ENCODE measurements around the gene TSPAN10.

Gene TSPAN10

DNA sequence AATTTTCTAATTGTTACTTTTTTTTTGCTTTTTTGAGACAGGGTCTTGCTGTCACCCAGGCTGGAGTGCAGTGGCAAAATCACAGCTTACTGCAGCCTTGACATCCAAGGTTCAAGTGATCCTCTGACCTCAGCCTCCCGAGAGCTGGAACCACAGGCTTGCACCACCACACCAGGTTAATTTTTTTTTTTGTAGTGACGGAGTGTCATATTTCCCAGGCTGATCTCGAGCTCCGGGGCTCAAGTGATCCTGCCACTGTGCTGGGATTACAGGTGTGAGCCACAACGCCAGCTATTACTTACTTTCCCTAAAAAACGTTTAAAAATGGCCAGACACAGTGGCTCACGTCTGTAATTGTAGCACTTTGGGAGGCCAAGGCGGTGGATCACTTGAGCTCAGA, 6.7 kb upstream of the TSPAN10 start:
- no peak for FAIRE-seq
- no peak for DNase-seq (ENCODE audit: insufficient read length, low spot score)

DNA sequence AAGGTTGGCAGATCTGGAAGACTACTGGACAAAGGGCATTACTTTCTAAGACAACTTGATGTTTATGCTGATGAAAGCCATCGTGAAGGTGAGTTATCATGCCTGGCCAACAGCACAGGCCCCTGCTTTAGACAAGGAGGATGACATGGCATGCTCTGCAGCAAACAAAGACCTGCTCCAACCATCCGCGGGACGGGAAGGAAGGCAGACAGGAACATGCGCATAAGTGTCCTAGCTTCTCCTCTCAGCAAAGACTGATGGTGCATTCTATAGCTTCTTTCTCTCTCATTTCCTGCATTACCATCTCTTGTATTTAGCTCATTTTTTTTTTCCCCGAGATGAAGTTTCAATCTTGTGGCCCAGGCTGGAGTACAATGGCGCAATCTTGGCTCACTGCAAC, 5.5 kb upstream of the TSPAN10 start:
- FAIRE-seq = no peak

DNA sequence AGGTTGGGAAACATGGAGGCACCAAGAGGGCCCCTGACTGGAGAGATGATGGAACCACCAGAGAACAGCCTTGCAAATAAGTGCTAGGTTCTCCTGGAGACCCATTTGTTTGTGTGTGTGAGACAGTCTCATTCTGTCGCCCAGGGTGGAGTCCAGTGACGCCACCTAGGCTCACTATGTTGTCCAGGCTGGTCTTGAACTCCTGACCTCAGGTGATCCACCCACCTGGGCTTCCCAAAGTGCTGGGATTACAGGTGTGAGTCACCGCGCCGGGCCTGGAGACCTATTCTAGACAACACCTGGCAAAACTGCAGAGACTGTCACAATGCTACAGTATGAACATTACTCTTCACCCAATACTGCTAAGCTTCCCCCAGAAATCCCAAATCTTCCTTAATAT, 1.6 kb upstream of the TSPAN10 start:
- DNase-seq (ENCODE audit: insufficient read length, low spot score) (no peak), FAIRE-seq (no peak)

More for the DNA sequence above, 5.5 kb upstream of the TSPAN10 start:
- no peak for DNase-seq (ENCODE audit: insufficient read length, low spot score)

DNA sequence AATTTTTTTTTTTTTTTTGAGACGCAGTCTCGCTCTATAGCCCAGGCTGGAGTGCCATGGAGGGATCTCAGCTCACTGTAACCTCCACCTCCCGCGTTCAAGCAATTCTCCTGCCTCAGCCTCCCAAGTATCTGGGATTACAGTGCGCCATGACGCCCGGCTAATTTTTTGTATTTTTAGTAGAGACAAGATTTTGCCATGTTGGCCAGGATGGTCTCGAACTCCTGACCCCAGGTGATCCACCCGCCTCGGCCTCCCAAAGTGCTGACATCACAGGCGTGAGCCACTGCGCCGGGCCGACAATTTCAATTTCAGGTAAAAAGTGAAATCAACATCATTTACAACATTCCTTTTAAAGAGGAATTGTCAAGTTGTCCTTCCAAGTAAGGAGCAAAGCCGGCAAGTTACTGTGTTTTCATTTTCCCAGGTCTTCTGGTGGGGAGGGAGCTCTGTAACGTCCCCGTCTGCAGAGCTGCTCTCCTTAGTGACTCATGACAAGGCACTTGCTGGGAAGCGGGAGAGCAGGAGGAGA, 957 bp upstream of the TSPAN10 start:
- no peak for DNase-seq (ENCODE audit: insufficient read length, low spot score)
- peak; percentile 67 for FAIRE-seq

DNA sequence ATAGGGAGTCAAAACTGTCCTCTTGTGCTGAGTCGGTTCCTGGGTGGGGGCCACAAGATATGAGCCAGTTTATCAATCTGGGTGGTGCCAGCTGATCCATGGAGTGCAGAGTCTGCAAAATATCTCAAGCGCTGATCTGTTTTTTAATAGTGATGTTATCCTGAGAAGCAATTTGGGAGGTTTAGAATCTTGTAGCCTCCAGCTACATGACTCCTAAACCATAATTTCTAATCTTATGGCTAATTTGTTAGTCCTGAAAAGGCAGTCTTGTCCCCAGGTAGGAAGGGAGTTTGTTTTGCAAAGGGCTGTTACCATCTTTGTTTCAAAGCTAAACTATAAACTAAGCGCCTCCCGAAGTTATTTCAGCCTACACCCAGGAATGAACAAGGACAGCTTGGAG, 1.7 kb downstream of the TSPAN10 start:
- no peak for FAIRE-seq
- no peak for DNase-seq (ENCODE audit: insufficient read length, low spot score)

DNA sequence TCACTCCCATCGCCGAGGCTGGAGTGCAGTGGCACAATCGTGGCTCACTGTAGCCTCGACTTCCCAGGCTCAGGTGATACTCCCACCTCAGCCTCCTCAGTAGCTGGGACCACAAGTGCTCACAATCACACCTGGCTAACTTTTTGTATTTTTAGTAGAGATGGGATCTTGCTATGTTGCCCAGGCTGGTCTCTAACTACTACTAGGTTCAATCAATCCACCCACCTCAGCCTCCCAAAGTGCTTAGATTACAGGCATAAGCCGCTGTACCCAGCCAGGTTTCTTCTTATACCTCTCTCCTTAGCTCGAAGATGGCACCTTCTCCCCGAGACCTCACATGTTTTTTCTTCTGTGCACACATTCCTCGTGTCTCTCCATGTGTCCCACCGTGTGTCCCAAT, 3.0 kb downstream of the TSPAN10 start:
- FAIRE-seq (no peak), DNase-seq (ENCODE audit: insufficient read length, low spot score) (no peak)

DNA sequence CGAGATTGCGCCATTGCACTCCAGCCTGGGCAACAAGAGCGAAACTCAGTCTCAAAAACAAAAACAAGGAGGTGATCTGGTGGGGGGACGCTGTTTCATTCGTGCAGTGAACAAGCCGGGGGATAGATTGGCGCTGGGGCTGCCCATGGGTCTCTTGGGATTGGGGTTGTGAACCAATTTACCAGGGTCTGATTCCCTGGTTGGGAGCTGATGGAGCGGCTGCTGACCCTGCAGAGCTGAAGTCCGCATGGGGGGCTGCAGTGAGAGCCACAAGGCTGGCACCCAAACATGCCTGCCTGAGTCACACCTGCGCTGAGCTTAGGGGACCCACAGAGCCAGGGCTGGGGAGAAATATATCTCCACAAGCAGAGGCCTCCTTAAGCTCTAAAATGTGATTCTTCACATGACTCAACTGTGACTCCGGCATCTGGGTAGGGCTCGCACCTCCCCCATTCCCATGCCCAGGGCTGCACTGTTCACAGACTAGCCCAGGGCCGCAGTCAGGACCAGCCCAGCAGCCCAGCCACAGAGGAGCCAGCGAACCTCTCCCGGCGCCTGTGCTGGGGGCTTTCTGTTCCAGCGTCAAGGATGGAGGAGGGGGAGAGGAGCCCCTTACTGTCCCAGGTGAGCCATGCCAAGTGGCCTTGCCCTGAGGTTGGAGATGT, 5.0 kb downstream of the TSPAN10 start:
- DNase-seq (ENCODE audit: insufficient read length, low spot score) = no peak
- no peak for FAIRE-seq

DNA sequence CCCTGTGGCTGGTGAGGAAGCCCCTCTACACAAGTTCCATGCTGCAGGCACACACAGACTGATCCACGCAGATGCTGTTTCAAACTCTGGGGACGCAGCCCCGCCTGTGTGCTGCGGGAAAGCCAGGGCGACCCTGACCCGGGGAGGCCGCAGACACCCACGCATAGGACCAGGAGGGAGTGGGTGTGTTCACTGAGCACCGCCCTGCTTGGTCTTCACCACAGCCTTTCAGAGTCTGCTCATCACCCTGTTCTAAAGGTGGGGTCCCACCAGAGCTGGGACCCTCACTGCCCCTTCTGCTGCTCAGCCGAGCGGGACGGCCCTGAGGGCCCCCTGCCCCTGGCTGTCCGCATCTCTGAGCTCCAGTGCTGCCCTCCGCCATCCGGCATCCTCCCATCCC, 7.5 kb downstream of the TSPAN10 start:
- DNase-seq (ENCODE audit: insufficient read length, low spot score) (no peak), FAIRE-seq (no peak)

DNA sequence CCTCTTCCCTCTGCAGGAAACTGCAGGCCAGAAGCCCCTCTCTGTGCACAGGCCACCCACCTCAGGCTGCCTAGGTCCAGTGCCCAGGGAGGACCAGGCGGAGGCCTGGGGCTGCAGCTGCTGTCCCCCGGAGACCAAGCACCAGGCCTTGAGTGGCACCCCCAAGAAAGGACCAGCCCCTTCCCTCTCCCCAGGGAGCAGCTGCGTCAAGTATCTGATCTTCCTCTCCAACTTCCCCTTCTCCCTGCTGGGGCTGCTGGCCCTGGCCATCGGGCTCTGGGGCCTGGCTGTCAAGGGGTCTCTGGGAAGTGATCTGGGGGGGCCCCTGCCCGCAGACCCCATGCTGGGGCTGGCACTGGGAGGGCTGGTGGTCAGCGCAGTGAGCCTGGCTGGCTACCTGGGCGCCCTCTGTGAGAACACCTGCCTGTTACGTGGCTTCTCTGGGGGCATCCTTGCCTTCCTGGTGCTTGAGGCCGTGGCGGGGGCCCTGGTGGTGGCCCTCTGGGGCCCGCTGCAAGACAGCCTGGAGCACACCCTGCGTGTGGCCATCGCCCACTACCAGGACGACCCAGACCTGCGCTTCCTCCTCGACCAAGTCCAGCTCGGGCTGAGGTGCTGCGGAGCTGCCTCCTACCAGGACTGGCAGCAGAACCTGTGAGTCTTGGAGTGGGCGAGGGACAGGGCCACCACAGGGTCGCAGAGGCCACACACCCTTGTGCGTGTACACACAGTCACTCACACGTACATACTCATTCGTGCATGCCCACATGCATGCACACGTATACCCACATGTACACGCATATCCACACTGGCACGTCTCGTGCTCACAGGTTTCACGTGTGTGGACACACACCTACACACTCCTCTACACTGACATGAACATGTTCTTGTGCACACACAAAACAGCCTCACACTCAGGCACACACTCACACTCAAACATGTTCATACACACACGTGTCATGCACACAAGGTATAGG, 8.3 kb downstream of the TSPAN10 start:
- DNase-seq (ENCODE audit: insufficient read length, low spot score) (no peak), FAIRE-seq (no peak)

DNA sequence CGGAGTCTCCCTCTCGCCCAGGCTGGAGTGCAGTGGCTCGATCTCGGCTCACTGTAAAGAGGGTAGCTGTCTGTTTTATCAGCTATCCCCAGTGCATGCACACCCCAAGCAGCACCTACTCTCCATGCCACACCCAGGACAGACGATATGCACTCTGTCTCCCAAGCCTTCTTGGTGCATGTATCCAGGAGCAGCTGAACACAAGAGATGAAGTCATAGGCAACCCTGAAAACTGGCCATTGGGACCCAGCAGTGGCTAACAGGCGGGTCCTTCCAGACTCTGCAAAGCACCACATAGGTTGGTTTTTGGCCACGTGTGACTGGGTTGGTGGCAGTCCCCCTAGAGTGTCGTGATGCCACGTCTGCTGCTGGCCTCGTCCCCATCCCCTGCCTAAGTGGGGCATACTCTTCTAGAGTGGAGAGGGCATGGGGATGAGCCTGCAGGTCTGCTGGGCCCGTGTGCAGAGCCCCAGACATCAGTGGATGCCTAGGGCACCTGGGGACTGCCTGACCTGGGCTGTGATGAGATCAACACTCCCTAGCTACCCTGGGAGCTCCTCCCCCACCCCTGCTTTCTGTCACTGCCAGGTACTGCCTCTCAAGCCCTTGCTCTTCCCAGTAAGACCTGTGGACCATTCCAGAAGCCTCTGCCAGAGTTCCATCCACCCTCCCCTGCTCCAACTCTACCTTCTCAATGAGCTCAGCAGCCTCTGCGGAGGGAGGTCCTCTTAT, 10.0 kb downstream of the TSPAN10 start:
- FAIRE-seq = no peak

DNA sequence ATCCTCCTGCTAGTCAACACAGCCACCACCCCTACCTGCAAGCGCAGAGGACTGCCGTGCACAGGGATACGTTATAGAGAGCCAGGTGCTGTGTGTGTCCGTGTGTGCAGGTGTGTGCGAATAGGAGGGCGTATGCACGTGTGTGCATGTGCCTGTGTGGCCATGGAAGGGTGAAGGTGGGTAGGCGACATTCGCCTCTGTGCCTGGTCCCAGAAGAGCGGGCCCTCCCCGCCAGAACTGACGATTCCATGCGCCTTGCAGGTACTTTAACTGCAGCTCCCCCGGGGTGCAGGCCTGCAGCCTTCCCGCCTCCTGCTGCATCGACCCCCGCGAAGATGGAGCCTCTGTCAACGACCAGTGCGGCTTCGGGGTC, 10.6 kb downstream of the TSPAN10 start:
- no peak for DNase-seq (ENCODE audit: insufficient read length, low spot score)

More for the DNA sequence above, 10.0 kb downstream of the TSPAN10 start:
- DNase-seq (ENCODE audit: insufficient read length, low spot score) = no peak

DNA sequence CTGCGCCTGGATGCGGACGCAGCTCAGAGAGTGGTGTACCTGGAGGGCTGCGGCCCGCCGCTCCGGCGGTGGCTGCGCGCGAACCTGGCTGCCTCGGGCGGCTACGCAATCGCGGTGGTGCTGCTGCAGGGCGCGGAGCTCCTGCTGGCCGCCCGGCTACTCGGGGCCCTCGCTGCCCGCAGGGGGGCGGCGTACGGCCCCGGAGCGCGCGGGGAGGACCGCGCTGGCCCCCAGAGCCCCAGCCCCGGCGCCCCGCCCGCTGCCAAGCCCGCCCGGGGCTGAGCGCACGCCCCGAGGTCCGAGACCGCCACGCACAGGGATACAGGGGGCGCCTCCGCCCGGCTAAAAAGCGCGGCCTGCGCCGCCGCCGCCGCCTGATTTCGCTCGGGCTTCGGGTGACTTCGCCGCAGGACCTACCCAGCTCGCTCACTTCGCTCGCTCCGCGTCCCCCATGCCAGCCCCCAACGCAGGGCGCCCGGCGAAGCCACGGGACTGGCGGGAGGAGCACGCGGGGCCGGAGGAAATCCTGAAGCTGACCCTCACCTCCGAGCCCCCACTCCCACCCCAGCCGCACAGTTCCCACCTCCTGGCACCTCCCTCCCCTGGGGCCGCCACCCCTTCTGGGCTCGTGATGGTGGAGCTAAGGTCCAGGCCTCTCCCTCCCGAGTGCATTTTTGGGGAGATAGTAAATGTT, 11.2 kb downstream of the TSPAN10 start:
- DNase-seq (ENCODE audit: insufficient read length, low spot score) (no peak), FAIRE-seq (no peak)

More for the DNA sequence above, 10.6 kb downstream of the TSPAN10 start:
- no peak for FAIRE-seq

DNA sequence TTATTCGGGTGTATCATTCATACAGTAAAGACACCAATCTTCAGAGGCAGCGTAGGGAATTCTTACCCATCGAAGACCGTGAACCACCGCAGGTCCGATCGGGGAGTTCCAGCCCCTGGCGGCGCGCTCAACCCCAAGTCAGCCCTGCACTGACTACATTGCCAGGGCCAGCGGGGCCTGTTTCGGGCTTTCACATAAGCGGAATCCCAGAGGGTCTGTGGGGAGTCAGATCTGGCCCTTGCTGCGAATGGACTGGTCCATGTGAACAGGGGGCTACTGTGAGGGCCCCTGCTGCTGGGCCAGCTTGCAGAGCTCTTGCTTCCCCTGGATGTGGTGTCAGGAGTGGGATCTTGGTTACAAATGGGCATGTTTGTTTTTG, 11.7 kb downstream of the TSPAN10 start:
- DNase-seq (ENCODE audit: insufficient read length, low spot score) (no peak), FAIRE-seq (no peak)

DNA sequence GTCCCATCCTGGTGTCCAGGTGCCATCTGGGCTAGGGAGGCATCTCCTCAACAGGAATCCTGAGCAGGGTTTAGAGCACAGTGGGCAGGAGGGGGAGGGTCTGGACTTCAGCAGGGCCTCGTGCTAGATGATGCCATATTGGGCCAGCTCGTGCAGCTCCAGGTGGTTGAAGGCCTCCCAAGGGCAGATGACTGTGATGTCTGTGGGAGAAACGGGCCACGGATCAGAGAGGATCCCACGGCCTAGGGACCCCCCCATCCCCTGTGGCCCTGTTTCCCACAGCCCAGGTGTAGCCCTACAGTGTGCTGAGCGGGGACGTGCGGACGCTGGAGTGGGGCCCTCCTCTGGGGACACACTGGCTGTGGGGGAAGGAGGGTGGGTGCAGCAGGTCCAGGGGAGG, 14.0 kb downstream of the TSPAN10 start:
- DNase-seq (ENCODE audit: insufficient read length, low spot score) = no peak
- no peak for FAIRE-seq

DNA sequence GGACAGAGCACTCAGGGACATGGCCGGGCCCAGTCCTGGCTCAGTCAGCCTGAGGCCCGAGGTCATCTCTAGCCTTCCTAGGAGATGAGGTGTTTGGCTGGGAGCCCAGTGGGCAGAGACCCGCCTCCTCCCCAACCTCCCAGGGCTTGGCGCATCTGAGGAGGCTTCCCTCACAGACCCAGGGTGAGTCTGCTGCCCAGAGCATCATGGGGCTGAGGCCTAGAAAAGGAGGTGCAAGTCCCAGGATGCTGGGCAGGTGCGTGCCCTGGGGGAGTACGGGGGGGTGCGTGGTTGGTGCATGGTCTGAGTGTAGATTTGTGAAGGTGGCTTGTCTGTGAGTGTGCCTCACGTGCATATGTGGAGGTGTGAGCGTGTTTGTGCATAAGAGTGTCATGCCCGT, 14.7 kb downstream of the TSPAN10 start:
- DNase-seq (ENCODE audit: insufficient read length, low spot score) = no peak
- no peak for FAIRE-seq

DNA sequence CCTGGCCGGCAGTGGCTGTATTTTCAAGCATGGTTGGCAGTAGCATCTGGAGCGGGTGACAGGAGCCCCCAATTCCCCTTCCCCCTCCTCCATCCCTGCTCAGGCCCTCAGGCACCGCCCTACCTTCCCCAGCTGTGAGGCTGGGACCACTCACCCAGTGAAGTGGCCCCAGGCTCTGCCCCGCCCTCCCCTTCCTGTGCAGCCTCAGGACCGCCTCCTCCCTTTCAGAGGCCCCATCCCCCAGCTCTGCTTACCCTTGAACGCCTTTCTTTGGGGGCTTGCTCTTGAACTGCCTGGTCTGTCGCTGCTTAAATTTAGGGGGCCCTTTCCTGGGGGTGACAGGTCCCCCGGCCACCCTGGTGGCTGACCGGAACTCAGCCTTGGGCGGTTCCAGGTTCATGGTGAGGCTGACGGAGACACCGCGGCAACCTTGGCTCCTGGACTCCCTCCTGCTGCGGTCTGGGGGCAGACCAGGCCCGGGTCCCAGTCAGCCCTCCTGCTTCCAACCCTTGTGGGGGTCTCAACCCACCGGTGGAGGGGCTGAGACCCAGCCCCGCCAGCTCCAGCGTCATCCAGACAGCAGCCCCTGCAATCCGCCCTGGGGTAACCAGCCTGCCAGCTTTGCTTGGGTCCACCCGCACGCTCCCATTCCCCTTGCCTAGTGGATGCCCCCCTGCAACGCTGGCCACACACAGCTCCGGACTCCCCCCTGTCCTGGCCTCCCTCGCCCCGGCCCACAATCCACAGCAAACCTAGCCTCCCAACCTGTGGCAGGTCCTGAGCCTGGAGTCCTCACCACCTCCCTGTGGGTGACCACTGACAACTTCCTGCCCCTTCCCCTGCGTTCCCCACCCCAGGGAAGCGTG, 16.1 kb downstream of the TSPAN10 start:
- DNase-seq (ENCODE audit: insufficient read length, low spot score) (peak; percentile 66), FAIRE-seq (no peak)

DNA sequence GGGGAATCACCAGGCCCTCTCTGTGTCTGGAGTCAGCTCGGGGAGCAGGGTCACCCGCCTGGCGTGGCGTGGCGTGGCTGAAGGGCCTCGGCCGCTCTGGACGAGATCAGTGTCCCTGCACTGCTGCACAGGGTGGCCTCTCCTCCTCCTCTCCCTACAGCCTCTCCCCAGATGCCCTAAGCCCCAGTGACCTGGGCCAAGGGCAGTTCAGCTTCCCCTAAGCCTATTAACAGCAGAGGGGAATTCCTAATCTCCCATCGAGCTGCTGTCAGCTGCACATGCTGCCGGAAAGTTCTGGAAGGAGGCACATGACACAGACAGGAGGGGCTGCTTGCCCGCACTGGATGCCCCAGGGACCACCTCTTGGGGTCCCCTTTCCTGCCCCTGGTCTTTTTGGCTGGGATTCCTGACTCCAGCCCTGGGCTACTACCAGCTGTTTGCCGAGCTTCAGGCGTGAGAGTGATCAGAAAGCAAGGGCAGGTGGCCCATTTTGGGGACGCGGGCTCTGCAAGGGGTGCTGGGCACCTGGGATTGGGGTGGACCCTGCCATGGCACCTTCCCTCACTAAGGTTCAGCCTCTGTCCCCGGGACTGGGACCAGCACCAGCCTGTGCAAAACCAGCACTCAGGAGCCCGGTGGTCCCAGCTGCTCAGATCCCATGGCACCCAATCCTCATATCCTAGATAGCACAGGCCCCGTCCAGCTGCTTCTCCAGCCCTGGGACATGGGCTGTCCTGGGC, 18.6 kb downstream of the TSPAN10 start:
- DNase-seq (ENCODE audit: insufficient read length, low spot score) (no peak), FAIRE-seq (no peak)

DNA sequence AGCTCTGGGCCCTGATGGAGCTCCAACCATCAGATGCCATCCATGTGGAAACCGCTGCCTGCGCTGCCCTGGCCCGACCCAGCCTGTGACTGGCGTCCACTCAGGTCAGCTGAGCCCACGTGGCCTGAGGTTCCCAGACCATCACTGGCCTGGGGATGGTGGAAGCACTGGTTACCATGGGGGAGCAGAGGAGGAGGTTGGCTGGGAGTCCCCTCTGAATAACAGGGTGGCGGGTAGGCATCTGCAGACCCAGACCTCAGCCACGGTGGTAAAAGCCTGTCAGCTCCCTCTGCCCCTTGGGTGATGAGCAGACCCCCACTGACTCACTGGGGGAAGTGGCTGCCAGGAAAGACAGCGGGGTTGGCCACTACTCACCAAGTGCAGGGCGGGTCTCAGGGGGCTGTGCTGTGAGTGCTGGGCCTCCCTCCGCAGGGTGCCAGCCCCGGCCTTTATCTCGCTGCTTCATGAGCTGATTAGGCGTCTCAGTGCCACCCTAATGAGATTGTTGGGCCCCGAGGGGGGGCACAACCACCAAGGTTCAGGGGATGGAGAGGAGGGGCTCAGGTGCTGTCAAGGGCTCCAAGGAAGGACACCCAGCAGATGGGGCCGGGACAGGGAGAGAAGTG, 19.2 kb downstream of the TSPAN10 start, which contains the start of gene PDE6G:
Gene PDE6G (minus strand): TSS at position 425 of the 626 bp plus-strand sequence. CDS start 3,237 bp downstream, outside the sequence.
- FAIRE-seq (no peak), DNase-seq (ENCODE audit: insufficient read length, low spot score) (no peak)

All from GM19239 (cell line).